ENCODE measurements around the gene POLE.

Gene POLE

GRCh38 chr12:132651444-132652100, 35.6 kb downstream of the POLE start:
- DNase-seq = no peak

GRCh38 chr12:132649226-132649945, 37.8 kb downstream of the POLE start:
- DNase-seq = no peak

- no peak for DNase-seq
Observed at GRCh38 chr12:132648616-132649225, 38.4 kb downstream of the POLE start.

DNA sequence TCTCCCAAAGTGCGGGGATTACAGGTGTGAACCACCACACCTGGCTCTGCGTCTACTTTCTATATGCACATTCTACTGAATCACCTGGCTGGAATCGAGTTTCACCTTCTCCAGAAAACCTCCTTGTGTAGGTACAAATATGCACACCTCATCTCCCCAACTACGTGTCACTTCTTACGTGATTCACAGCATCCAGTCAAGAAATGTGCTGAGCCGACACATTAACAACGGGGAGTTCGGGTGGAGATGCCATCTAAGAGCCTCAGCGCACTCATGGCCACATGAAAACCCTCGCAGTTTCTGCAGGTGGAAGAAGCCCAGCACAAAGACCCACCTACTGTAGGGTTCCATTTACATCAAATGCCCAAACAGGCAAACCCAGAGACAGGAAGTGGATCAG, 39.3 kb downstream of the POLE start:
- no peak for DNase-seq

DNA sequence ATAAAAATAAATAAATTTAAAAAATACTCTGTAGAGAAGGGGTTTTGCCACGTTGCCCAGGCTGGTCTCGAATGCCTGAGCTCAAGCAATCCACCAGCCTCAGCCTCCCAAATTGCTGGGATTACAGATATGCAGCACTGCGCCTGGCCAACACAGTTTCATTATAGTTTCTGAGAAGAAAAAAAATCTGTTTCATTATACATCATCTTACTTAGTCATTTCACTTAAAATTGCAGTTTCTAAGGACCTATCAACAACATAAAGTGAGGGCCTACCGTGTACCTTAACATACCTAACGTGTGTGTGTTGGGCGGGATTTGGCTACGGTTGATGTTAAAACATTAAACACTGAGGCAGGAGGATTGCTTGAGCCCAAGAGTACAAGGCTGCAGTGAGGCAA, 40.3 kb downstream of the POLE start:
- no peak for DNase-seq

DNA sequence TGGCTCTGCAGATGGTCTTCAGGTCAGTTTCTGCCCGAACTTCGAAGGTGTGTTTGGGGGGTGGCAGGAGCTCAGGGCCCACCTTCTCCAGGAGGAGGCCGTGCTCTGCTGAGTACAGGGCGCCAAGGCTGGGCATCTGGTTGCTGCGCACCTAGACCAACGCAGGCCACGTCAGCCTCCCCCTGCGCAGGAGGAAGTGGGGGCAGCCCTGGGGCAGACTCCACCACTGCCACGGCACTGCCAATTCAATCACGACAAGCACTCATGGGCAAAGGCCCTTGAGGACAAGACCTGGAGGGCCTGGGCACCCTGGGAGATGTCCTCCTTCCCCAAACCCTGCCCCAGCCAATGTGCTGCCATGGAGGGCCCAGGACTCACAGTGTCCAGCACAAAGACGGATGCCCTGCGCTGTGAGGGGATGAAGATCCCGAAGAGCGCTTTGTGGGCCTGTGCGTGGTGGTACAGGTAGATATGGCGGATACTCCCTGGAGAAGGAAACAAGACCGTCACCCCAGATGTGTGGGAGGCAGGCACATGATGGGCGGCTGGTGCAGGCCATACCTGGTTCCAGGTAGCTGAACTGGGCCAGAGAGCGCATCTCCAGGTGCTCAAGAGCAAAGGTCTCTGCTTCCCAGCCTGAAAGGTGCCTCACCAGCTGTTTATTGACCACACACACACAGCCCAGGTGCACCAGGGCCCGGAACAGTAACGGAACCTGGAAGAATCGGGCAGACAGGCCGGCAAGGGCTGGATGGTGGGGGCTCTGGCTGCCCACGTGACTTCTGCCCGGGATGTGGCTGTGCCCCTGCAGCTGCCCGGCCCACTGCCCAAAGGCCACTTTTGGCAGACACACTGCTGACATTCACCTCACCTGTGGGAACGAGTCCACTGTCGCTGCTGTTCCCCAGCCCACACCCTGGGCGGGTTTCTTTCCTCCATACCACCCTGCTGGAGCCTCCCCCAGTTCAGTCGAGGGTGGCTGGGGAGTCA, 44.0 kb downstream of the POLE start:
- no peak for DNase-seq

GRCh38 chr12:132641811-132642650, 45.1 kb downstream of the POLE start:
- DNase-seq = no peak

GRCh38 chr12:132640936-132641335, 46.2 kb downstream of the POLE start:
- no peak for DNase-seq

GRCh38 chr12:132639956-132640520, 47.1 kb downstream of the POLE start:
- DNase-seq = no peak

DNA sequence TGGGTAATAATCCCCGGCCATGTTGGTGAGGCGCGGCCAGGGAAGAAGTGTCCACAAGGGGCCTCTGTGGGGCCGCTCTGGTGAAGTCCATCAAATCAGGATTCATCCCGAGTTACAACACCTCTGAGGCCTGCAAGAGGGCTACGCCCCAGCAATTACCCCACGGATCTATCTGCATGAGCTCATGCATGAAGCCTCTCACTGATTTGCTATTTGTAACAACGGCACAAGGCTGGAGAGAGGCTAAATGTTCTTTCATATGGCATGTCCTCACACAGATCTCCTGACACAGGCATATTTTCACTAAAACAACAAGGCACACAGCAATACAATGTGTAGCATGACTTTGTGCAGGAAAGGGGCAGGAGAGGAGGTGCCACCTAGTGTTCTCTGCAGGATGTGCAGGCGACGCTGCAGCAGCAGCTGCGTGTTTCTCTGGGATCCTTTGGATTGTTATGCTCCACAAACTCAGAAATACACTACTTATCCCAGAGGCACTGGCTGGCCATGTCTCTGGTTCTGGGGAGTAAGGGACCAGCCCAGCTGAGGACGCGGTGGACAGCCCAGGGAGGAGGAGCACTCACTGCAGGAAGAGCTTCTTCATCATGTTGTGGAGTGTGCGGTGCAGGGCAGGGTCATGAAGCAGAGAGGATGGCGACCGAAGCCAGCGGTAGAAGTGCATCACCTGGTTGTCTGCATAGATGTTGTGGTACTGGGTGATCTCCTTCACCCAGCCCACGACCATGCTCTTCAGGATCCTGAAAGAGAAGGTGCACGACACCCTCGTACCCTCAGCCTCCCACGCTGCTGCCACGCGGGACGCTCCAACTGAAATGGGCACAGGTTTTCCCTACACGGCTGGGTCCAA, 48.4 kb downstream of the POLE start:
- no peak for DNase-seq

DNA sequence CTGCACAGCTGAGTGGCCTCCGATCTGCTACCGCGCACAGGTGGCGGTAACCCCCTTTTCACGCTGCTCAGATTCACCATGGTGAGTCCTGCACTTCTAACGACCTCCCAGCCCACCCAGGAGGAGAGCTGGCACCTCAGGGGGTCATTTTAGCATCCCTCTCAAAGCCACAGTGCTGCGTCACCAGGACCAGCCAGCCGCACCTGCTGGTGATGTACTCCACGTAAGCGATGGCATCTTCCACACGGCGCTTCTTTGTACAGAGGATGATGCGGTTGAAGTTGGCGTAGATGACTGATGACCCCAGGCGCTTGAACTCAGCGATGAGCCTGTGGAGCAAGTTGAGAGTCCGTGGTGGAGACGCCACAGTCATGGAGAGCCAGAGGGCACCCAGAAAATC, 49.3 kb downstream of the POLE start:
- DNase-seq = no peak

- no peak for DNase-seq
Observed at GRCh38 chr12:132635076-132635955, 51.8 kb downstream of the POLE start.

DNA sequence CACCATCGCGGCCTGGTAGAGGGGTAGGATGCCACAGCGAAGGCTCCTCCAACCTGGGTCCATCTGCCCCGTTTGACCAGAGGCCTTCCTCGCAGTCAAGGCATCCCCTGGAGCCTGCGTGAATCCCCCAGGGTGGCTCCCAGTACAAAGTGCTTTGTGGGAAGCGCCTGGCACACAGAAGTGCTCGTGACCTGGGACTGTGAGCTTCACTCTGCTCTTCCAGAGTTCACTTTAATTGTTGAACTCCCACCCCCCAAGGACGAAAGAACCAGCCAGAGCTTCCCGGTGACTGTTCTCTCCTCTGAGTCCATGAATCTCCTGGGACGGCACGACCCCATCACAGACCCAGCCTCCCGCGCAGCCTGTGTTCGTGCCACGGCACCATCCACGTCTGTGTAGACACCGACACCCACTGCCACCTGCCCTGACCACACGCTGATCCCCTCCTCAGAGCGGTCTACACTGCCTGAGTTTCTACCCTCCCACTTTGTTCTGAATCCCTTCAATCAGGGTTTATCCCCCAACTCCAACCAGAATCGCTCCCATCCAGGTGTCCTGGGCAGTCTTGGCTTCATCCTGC, 52.6 kb downstream of the POLE start:
- no peak for DNase-seq

- DNase-seq = no peak
Observed at GRCh38 chr12:132633901-132634300, 53.2 kb downstream of the POLE start.

- no peak for DNase-seq
Observed at GRCh38 chr12:132633398-132633797, 53.7 kb downstream of the POLE start.

DNA sequence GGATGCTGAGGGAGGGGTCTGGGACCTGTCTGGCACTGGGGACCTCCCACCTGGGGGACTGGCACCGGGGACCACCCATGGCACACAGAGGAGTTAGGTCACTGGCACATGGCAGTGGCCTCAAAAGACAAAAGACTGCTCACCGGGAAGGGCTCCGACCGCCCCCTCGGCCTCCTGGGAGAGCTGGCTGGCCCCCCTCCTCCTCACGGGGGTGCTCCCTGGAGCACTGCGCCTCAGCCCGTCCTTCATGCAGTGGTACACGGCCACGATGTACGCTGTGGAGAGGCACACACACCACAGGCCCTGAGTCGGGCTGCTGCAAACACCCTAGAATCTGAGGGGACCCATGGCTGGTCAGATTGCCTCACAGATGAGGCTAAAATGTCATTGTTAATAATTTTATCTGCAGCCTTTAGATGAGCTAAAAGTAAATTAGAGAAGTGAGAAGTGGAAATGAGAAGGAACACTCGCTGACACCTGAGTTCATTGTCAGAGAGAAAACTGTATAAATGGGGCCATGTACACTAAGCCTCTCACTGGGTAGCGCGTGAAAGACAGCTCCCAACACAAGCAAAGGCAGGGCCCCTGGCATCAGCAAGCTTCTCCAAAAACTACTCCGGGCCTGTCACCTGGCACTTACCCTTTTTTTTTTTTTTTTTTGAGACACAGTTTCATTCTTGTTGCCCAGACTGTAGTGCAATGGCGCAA, 54.5 kb downstream of the POLE start:
- DNase-seq = no peak

- DNase-seq = no peak
Observed at GRCh38 chr12:132631666-132632065, 55.5 kb downstream of the POLE start.

DNA sequence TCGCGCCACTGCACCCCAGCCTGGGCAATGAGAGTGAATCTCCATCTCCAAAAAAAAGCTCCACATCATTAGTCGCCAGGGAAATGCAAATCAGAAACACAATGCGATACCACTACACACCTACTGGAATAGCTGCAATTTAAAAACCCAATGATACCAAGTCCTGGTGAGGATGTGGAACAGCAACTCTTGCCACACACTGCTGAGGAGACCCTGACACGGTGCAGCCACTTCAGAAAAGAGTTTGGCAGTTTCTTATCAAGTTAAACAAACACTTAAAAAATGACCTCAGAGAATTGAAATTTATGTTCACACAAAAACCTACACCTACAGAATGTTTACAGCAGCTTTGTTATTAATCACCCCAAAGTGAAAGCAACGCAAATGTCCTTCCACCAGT, 56.5 kb downstream of the POLE start:
- no peak for DNase-seq

GRCh38 chr12:132629330-132629729, 57.8 kb downstream of the POLE start:
- no peak for DNase-seq

Measured in NCI-H2029 (cell line).